Cardiac septum (tissue), 1 donor: ENCODE data around the gene NUP214. TPM values are rescaled to one million over a fixed set of nuclear protein-coding genes. Genes with fewer than 3 reads are reported as not detected.
"Not testable (repeated sequence)": the region's sequence is repeated elsewhere in the genome, so short reads cannot be mapped to it uniquely, and the experiment has no call there.

Experiments
- DNase-seq: peaks from one replicate; pipeline ENCODE4 v3.0.0-alpha.2; 2020; ENCODE audit warnings: low spot score
- intact Hi-C: fragments of 100-400 bp; cut with DNase I; formaldehyde crosslinking; loops from one replicate; pipeline ENCODE4 v1.14.0; 2022
- total RNA-seq: library from RNA; stranded (reverse); fragmentation: NEBNext Ultra II Directional; extraction: Animal tissue kit (Norgen Biotek cat#: 25700); gene quantifications from one replicate; pipeline ENCODE4 v1.2.1, GENCODE V29; 2021
- donor health status: DM: no; HTN: no; CAD: no.

The NUP214 gene
- total RNA-seq, 1 donor from 2014 or later = 22.9 TPM

DNA sequence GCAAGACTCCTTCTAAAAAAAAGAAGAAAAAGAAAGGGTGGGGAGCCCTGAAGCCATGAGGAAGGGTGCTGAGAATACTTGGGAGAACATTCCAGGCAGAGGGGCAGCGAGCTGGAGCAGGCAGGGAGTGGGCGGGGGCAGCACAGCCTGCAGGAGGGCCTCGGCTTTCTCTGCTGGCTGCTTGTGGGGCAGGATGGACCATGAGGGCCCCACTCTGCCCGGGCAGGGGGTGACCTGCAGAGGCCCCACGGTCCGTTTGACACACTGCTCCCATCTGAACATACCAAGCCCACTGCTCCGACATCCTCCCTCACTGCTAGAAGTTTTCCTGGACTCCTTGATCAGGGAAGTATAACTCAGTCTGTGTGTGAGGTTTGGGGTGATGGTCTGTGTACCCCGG lies 11.7 kb upstream of the NUP214 start:
- intact Hi-C loops = no loop called here
- peak; percentile 35 for DNase-seq

DNA sequence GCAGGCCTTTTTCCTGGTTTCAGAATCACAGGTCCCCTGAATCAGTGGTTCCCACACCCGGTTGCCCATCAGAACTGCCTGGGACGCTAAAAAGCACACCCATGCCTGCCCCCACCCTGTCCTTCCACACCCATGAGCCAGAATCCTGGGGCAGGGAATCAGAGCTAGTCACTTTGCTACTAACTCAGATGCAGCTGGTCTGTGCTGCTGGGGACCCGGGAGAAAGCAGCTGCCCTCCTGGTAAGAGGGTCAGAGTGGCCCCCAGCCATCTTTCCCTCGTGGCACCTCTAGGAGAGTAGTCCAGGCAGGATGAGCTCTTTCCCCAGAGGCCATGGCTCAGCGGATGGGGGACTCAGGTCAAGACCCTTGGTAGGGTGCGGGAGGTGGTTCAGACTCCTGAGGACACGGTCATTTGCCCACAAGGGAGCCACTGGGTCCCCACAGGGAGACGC lies 11.3 kb upstream of the NUP214 start:
- intact Hi-C loops = no loop called here

DNA sequence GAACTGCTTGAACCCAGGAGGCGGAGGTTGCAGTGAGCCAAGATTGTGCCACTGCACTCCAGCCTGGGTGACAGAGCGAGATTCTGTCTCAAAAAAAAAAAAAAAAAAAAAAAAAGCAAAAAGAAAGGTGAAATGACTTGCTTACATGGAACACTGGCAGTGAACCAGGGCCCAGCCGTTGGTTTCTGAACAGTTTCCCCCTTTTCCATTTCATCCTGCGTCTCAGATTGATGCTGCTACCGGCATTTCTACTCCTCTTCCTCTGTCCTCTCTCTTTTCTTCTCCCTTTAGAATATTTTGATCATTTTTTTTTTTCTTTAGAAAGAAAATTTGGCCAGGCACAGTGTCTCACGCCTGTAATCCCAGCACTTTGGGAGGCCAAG lies 10.0 kb upstream of the NUP214 start:
- DNase-seq, intact Hi-C loops: not testable (repeated sequence)

More for the DNA sequence above, 11.3 kb upstream of the NUP214 start:
- peak; percentile 47 for DNase-seq

DNA sequence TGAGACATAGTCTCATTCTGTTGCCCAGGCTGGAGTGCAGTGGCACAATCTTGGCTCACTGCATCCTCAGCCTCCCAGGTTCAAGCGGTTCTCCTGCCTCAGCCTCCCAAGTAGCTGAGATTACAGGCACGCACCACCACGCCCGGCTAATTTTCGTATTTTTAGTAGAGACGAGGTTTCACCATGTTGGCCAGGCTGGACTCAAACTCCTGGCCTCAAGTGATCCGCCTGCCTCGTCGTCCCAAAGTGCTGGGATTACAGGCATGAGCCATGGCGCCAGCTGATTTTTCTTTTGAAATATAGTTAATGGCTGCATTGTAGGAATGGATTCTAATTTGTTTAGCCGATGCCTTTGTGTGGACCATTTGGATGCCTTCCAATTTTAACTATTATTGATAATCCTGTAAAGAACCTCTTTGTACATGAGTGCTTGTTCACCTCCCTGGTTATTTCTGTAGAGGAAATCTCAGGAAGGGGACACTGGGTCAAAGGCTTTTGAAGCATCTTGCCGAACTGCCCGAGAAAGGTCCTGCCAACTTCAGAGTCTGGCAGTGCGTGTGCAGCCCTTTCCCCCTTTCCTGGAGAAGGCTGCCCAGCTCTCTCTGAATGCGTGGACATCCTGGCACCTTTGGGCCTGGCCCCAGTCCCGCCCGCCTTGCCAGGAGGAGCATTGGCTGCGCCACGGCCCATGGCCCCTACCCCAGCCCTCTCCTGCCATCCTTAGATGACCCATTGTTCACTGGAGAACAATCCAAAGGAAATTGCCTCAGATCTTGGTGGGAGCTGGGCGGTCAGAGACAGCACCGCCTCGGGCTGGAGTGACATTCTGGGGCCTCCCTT lies 8.9 kb upstream of the NUP214 start:
- intact Hi-C loops = no loop called here
- peak; percentile 75 for DNase-seq

DNA sequence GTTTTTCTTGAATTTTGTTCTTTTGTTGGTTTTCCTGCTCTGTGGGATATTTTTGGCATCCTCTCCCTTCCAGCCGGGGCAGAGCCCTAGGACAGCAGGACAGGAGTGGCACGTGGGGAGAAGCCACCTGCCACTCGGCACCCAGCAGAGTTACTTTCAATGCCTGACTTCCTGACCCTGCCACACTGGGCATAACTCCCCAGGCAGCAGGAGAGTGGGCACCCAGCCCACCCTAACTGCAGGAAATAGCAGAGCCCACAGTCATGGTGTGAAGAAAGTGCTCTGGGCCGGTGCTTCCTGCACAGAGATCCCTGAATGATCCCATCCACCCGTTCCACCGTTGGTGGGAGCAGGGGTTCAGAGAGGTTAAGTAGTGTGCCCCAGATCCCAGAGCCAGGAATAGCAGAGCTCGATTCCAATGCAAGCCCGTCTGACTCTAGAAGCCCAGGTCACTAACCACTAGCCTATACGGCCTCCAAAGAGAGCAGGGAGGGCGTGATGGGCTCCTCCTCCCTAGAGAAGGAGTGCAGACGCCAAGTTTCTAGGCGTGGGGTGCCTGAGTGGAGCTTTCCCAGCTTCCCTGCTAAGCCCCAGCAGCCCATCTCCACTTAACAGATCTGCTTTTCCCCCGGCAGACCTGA lies 8.1 kb upstream of the NUP214 start:
- peak; percentile 71 for DNase-seq
- intact Hi-C loops = no loop called here

DNA sequence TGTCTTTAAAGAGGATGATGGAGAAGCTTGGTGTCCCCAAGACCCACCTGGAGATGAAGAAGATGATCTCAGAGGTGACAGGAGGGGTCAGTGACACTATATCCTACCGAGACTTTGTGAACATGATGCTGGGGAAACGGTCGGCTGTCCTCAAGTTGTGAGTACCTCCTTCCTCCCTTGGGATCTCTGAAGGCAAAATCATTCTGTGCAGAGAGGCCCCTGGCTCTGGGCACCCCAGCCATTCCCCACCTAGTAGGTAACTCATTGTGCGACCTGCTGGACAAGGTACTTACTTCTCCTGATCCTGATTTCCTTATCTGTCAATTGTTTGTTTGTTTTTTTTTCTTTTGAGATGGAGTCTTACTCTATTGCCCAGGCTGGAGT lies 7.6 kb upstream of the NUP214 start:
- peak; percentile 47 for DNase-seq
- intact Hi-C loops = no loop called here

DNA sequence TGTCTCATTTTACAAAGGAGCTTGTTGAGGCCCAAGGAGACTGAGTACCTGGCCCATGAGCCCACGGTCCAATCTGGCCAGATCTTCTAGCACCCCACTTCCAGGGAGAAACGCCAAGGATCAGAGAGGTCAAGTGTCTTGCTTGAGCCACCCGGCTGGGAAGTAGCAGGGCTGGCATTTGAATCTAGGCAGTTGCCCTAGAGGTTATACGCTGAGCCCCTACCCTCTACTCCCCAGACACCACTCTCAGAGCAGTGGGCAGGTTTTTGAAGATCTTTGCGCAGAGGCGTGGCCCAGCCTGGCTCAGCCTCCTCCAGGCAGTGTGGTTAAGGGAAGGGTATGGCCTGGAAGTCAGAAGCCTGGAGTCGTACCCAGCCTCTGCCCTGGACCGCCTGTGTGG lies 5.8 kb upstream of the NUP214 start:
- peak; percentile 55 for DNase-seq
- intact Hi-C loops = no loop called here

DNA sequence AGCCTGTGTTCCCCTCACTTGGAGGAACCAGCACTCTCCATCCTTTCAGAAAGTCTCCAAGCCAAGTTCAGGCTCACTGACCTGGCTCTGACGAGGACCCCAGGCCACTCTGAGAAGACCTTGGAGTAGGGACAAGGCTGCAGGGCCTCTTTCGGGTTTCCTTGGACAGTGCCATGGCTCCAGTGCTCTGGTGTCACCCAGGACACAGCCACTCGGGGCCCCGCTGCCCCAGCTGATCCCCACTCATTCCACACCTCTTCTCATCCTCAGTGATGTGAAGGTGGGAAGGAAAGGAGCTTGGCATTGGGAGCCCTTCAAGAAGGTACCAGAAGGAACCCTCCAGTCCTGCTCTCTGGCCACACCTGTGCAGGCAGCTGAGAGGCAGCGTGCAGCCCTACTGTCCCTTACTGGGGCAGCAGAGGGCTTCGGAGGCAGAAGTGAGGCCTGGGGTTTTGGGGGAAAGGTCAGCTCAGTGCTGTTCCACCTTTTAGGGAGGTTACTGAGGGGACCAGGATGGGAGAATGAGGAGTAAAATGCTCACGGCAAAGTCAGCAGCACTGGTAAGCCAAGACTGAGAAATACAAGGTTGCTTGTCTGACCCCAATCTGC lies 4.7 kb upstream of the NUP214 start:
- intact Hi-C loops = no loop called here
- peak; percentile 55 for DNase-seq

DNA sequence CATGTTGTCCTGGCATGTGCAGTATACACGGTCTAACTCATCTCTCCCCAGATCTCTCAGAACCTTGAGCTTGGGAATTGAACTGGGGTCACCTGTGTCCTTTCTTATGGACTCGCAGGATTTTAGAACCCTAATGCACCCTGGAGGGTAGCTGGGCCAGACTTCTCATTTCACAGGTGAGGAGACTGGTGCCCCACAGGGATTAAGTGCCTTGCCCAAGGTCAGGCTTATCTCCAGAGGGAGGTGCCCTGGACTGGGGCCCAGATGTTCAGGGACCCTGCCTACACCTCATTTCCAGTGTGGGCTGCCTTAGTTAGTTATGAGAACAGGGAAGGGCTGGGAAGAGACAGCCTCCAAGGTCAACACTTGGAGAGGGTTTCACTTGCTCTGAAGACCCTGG lies 4.0 kb upstream of the NUP214 start:
- intact Hi-C loops = no loop called here
- DNase-seq = no peak

DNA sequence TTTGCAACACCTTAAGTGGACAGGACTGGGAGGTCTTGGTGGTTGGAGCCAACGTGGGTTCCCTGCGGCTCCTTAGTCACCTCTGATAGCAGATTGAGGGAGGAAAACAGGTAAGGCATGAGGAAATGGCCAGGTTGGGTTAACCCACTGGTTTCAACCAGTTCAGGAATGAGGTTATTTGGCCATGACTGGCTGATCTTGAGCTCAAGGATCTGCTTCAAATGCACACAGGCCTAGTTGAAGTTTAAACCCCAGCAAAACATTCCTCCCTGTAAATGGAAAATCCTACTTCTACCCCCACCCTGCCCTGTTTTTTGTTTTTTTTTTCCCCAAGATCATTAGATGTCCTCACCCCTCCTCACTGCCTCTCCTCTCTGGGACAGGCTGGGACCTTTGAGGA lies 3.2 kb upstream of the NUP214 start:
- intact Hi-C loops = no loop called here
- no peak for DNase-seq

DNA sequence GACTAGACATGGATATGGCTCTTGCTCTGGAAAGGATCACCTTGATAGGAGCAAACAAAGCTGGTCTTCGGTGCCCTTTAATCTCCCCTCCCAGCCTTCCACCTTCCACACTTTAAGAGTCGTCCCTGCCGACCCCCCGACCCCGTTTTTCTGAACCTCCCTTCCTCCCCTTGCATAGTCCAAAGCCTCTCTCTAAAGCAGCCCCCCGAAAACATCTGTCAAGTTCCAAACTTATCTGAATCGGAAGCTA lies 423 bp upstream of the NUP214 start:
- no peak for DNase-seq
- intact Hi-C loops = loop anchor here (5.0 kb wide), 1 partner anchor 68 kb away; no protein-coding TSS in a partner anchor

DNA sequence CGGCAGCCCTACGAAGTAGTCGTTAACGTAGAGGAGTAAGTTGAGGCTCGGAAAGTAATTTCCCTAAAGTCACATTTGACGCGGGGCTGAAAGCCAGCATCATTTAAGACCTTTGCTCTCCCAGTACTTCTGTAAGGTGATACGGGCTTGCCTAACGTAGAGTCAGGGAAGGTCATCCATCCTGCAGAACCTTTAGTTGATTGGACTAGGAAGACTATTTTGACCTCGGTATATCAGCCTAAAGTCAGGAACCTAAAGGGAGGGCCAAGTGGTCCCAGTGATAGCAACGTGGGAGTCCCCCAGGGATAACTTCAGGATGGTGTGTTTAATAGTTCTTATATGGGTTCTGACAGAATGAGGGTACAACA lies 657 bp downstream of the NUP214 start:
- intact Hi-C loops = loop anchor here (5.0 kb wide), 1 partner anchor 69 kb away; no protein-coding TSS in a partner anchor
- no peak for DNase-seq

DNA sequence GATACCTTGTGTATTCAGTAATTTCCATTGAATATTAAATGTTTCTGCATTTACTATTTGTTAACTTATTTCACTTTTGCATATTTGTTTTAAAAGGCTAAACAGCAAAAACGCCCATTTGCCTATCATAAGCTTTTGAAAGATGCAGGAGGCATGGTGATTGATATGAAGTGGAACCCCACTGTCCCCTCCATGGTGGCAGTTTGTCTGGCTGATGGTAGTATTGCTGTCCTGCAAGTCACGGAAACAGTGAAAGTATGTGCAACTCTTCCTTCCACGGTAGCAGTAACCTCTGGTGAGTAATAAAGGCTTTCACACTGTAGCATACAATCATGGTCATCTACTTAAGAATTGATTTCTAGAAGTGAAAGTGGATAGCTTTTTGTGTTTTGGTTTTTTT lies 3.8 kb downstream of the NUP214 start:
- no peak for DNase-seq
- intact Hi-C loops = loop anchor here (5.0 kb wide), 1 partner anchor 72 kb away; no protein-coding TSS in a partner anchor

DNA sequence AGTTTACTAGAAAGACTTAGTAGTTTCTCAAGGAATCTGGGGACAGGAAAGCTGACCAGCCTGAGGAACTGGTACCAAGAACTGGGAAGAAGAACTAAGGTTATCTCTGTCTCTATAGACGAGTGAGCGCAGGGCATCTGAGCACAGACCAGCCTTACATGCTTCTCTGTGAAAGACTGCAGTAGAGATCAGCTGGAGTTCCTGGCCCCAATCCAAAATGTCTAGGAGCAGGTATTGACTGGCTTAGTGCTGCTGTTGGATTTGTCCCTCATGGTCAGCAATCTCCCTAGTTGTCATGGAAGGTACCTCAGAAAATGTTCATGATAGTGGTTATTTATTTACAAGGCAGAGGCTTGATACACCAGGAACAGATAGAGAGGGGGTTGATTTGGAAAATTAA lies 13.3 kb downstream of the NUP214 start:
- no peak for DNase-seq
- intact Hi-C loops = no loop called here

DNA sequence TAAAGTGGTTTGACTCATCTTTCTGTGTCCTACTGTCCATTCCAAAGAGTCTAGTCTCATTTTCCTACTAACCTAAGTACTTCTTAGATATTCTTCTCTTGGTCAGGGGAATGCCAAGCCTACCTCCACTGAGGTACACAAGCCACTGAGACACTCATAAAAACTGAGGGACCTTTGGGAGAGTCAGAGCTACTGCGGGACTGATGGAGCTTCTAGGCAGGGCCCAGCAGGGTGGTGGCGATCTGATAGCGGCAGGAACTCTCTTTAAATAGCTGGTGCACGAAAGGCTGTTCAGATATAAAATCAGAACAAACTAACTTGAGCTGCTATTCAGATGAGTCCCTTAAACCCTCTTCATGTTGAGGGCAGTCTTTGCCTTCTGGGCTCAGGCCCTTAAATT lies 14.7 kb downstream of the NUP214 start:
- intact Hi-C loops = no loop called here

DNA sequence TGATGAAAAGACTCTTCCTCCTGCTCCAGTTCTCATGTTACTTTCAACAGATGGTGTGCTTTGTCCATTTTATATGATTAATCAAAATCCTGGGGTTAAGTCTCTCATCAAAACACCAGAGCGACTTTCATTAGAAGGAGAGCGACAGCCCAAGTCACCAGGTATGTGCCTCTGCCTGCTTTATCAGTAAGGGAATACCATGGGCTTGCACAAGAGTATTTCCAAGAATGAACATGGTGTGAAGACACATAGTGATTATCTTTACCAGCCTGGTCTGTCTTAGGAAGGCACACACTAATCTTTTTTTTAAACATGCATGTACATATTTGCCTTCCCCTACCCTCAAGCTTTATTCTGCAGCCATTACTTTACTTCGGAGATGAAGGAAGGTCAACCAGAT lies 15.2 kb downstream of the NUP214 start:
- DNase-seq = no peak
- intact Hi-C loops = no loop called here

More for the DNA sequence above, 14.7 kb downstream of the NUP214 start:
- DNase-seq = no peak

DNA sequence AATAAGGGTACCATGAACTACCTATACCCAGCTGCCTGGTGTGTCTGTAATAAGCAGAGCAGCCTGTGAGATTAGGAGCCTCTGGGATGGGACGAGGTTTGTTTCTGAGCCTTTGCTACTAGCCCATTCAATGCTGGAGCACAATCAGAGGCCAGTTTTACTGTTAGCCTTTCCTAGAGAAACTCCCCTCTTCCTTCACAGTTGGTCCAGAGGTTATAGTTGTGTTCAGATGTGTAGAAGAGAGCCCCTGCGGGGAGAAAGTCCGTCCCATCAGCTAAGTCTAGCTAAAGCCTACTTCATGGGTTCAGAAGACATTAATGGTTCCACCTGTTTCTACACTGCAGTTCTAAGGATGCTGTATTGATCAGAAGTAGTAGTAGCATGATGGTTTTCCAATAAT lies 16.8 kb downstream of the NUP214 start:
- no peak for DNase-seq
- intact Hi-C loops = no loop called here

DNA sequence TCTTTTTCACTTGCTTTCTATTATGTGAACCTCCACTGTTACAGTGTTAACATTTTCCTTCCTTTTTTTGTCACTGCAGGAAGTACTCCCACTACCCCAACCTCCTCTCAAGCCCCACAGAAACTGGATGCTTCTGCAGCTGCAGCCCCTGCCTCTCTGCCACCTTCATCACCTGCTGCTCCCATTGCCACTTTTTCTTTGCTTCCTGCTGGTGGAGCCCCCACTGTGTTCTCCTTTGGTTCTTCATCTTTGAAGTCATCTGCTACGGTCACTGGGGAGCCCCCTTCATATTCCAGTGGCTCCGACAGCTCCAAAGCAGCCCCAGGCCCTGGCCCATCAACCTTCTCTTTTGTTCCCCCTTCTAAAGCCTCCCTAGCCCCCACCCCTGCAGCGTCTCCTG lies 18.8 kb downstream of the NUP214 start:
- intact Hi-C loops = no loop called here
- no peak for DNase-seq

DNA sequence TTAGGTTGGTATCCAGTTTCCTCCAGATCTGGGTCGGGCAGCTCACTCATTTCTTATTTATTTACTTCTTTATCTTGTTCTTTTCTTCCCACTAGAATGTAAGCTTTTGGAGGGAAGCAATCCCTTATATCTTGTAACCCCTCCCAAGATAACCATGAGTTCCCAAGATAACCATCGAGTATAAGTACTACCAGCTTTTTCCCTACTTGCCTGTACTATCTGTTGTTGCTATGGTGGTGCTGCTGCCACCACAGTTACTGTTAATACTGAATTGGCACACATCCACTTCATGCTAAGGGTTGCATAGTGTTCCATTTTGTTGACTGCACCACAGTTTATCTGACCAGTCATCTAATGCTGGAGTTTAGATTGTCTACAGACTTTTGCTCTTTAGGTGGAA lies 19.9 kb downstream of the NUP214 start:
- no peak for DNase-seq

DNA sequence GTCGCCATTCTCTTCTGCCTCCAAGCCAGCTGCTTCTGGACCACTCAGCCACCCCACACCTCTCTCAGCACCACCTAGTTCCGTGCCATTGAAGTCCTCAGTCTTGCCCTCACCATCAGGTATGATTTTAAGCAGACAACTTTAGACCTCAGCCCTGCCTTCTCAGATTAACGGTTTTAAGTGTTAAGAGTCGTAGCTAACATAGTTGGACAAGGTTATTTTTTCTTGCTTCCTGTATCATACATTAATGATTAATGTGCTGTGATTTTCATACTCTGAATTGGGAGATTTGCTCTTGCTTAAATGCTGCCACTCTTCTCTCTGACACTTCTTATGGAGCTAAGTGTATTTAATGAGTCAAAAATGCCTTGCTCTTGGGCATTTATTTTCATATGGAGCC lies 20.8 kb downstream of the NUP214 start:
- DNase-seq = no peak
- intact Hi-C loops = no loop called here

More for the DNA sequence above, 19.9 kb downstream of the NUP214 start:
- intact Hi-C loops = no loop called here

DNA sequence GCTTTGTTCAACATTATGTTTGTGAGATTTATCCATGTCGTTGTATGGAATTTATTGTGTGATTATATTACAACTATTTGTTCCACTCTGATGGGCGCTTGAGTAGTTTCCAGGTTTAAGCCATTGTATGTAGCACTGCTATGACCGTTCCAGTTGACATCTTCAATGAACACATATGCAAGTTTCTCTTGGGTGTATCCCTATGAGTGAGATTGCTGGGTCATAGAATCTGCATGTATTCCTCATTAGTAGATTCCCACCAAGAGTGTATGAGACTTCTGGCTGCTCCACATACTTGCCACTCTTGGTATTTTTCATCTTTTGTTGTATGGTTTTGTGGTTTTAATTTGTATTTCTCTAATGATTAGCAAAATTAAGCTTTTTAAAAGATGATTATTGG lies 22.9 kb downstream of the NUP214 start:
- no peak for DNase-seq
- intact Hi-C loops = no loop called here
